DND-41 (cell line): Measurements from ENCODE around the gene DRC7.

Source experiments
- CTCF ChIP-seq: IDR thresholded peaks from 2 replicates; pipeline ENCODE4 v1.5.1; 2012; ENCODE audit warnings: borderline replicate concordance, low read length, moderate library complexity, mild to moderate bottlenecking; ENCODE audit not compliant: poor library complexity, severe bottlenecking; ENCODE audit errors: extremely low read depth
- EZH2 ChIP-seq: IDR thresholded peaks from 3 replicates; pipeline ENCODE4 v1.6.1; 2012; ENCODE audit warnings: borderline replicate concordance, low read depth, mild to moderate bottlenecking, moderate library complexity, low read length, inconsistent platforms; ENCODE audit not compliant: severe bottlenecking

GRCh38 chr16:57755061-57755684 lies 60.6 kb downstream of the DRC7 start:
- peak; percentile 15 for TF ChIP-seq CTCF
- no peak for TF ChIP-seq EZH2
